HL-60/S4 treated with phorbol 12-myristate 13-acetate at 8.2 ng/mL for 4 days and 3 days (cell line): ENCODE measurements around the gene SSH2.

Experiments
- in situ Hi-C: fragments of 300-500 bp; cut with MboI; formaldehyde crosslinking; loops from 2 replicates; pipeline ENCODE4 v1.15.0; 2022; ENCODE audit warnings: low sequenced_read_pairs

The SSH2 gene

GRCh38 chr17:29643817-29644160 is 286.2 kb downstream of the SSH2 start:
- in situ Hi-C loops = loop anchor here (25.0 kb wide), 2 partner anchors 144 to 444 kb away; no protein-coding TSS in a partner anchor

DNA sequence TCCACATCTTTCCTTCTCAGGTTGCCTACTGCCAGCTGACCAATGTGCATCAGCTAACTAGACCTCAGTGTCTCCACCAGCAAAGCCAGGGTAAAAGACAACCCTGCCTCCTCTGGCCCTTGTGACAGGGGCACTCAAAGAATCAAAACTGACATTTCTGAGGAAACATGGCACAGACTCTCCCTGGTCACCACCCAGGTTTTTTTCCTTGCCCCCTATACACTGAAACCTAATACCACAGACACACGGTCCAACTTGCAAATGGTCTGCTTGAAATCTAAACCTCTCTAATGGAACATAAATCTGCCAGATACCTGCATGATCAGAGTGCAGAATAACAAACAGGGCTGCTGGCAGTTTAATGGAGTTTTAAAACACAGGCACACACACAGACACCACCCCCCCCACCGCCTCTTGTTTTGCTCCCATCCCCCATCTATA is 287.8 kb downstream of the SSH2 start:
- in situ Hi-C loops = loop anchor here (25.0 kb wide), 2 partner anchors 145 to 445 kb away; no protein-coding TSS in a partner anchor

- in situ Hi-C loops = loop anchor here (25.0 kb wide), 2 partner anchors 146 to 446 kb away; no protein-coding TSS in a partner anchor
These were observed 288.9 kb downstream of the SSH2 start for GRCh38 chr17:29640981-29641642.

DNA sequence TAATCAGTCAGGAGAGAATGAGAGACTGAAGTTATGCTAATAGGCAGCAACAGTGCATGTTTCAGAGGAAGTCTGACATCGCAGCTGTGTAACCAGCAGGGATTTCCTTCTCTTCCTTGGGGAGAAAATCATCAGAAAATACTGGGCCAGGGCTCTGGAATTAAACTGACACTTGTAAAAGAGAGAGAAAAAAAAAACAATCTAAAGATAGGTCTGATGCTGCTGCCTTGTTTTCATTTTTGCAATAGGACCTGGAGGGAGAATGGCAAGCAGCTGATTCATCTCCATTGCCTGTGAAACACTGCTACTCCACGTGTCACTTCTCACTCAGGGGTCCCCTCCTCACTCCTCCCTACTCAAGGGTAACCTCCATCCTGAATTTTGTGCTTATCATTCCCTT is 289.6 kb downstream of the SSH2 start:
- in situ Hi-C loops = loop anchor here (25.0 kb wide), 2 partner anchors 147 to 447 kb away; no protein-coding TSS in a partner anchor

DNA sequence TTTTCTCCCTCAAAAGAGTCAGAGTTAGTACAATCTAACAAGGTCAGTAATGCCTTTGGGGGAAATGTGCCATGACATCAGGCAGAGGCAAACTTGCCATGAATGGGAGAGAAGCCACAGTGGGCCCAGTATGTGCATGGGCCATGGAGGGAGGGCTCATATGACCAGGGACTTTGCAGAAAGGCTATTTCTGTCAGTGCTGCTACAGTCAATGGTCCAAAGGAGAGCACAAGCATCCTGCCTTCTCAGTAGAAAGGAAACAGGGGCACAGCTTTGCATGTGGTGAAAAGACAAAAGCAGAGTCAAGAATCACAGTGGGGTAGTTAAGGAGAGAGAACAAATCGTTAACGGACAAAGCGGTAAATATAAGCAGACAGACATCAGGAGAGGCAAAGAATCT is 296.1 kb downstream of the SSH2 start:
- in situ Hi-C loops = loop anchor here (25.0 kb wide), 2 partner anchors 153 to 453 kb away; no protein-coding TSS in a partner anchor

- in situ Hi-C loops = loop anchor here (25.0 kb wide), 2 partner anchors 157 to 457 kb away; no protein-coding TSS in a partner anchor
These were observed 299.3 kb downstream of the SSH2 start for GRCh38 chr17:29630630-29631193.

DNA sequence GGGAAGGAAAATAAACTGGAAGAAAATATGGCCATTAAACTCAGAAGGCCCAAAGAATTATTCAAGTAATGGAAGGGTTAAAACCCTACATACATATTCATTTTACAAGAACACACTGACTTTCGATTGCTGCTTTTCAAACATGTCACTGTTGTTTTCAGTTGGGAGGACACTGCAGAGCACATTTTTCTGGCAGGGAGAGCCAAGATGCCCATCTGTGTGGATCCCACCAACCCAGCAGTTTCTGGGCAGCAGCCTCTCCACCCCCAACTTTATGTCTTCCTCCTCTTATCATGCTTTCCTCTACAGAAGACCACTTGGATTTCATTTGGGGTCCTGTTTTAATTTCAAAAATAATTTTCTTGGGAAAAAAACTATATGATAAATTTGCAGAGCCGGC is 300.2 kb downstream of the SSH2 start:
- in situ Hi-C loops = loop anchor here (25.0 kb wide), 2 partner anchors 157 to 457 kb away; no protein-coding TSS in a partner anchor

DNA sequence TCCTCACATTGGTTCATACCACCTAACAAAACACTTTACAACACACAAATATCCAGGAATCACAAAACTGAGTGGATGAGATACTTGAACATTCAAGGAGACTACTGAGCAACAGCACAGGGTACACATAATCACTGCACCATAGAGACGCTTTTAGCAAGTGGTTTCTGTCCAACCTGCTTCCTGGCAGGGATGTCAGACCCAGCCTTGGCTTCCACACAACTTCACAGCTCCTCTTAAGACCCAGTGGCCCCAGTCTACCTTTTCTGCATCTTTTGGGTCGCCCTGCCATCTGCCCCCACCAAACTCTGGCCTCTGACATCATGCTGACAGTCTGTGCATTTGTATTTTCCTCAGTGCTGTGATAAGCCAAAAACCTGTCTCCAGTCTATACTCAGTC is 301.4 kb downstream of the SSH2 start:
- in situ Hi-C loops = loop anchor here (25.0 kb wide), 2 partner anchors 159 to 459 kb away; no protein-coding TSS in a partner anchor

DNA sequence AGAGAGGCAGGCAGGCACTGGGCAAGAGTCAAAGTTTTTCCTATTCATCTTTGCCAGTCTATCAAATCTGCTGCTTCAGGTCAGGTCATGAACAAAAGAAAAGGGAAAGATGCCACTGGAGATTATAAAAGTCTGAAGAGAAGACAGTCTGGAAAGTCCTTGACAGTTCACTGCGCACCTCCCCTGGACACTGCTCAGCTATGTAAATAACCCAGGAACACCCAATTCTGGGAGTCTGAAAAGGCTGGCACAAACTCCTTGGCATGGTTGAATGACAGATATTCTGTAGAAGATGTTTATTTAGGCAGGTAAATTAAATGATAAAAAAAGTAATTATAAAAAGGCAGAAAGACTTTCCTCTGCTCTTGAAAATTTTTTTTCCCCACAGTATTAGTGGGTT is 302.1 kb downstream of the SSH2 start:
- in situ Hi-C loops = loop anchor here (25.0 kb wide), 2 partner anchors 159 to 459 kb away; no protein-coding TSS in a partner anchor

- in situ Hi-C loops = loop anchor here (25.0 kb wide), 2 partner anchors 162 to 462 kb away; no protein-coding TSS in a partner anchor
These were observed 304.8 kb downstream of the SSH2 start for GRCh38 chr17:29625037-29625750.

- in situ Hi-C loops = no loop called here
These were observed 305.4 kb downstream of the SSH2 start for GRCh38 chr17:29624586-29624985.

- in situ Hi-C loops = no loop called here
These were observed 306.8 kb downstream of the SSH2 start for GRCh38 chr17:29623283-29623647.

DNA sequence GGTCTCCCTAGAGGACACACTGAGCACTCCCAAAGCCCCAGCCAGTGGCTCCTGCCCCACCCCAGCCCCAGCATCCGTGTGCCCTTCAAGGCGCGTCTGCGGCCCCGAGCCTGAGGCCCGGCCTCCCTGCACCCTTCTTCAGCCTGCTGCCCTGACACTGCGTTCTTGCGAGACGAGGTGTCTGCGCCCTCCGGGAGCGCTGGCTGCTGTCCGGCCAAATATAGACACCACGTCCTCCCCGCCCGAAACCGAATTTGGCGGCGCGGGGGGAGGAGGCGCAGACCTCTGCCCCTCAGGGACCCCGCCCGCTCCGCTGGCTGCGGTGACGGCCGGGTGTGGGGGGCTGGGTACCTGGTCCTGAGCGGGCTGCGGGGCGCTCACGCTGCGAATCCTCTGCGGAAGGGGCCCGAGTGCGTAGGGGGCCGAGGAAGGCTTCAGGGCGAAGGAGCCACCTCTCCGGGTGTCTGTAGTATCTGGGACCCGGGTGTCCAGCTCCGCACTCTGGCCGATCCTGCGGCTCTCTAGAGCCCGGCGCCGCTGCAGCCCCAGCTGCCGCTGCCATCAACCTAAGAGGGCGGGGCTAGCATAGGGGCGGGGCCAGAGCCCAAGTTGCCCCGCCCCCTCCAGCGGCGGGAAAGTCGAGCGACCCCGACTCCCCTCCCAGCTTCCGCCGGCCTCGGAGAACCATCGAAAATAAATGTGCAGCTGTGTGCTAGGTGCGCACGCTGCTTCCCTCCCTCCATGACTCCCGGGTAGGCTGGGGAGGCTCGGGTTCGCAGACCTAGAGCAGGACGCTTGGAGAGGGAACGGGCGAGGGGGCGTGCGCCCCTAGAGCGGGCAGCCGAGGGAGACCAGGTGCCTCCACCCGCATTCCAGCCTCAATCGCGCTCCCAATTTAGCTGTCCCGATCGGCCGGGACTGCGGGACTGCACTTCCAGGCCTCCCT is 307.4 kb downstream of the SSH2 start, which contains the start of gene CORO6:
TSS of gene CORO6 (minus strand) at position 576 of the 946 bp plus-strand sequence. CDS start 1,491 bp downstream, outside the sequence.
- in situ Hi-C loops = no loop called here

DNA sequence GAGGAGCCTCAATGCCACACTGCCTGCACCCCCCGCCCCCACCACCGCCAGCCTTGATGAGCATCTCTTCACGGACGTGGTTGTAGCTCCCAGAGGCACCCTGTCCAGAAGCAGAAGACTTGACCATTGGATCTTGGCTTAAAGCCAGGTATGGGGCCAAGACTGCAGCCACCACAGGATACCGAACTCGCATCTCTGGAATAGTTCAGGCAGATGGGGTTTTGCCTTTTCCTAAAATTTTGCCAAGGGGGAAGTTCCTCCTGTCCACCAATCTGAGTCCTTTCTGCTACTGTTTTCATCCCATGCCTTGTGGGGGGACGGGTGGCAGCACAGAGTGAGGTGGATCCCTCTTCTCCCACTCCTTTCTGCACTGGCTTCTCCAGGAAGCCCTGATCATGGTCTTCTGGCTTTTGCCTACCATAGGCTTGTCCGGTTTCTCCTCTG is 308.3 kb downstream of the SSH2 start:
- in situ Hi-C loops = no loop called here

- in situ Hi-C loops = no loop called here
These were observed 309.1 kb downstream of the SSH2 start for GRCh38 chr17:29620779-29621500.

DNA sequence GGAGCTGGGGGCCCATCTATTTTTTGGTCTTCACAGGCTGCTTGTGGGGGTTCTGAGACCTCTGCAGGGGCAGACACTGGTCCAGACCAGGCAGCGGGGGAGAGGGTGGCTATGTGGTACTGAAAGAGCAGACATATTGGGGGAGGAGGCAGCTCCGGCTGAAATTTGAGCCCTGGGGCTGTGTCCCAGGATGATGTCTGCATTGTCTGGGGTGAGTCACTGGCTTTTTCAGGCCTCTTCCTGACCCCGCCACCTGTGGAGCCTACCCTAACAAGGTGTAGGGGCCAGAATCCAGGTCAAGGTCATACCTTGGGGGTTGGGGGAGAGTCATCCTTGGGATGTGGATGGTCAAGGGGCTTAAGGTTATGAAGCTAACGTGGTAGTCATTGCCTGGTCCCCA is 309.8 kb downstream of the SSH2 start:
- in situ Hi-C loops = no loop called here

DNA sequence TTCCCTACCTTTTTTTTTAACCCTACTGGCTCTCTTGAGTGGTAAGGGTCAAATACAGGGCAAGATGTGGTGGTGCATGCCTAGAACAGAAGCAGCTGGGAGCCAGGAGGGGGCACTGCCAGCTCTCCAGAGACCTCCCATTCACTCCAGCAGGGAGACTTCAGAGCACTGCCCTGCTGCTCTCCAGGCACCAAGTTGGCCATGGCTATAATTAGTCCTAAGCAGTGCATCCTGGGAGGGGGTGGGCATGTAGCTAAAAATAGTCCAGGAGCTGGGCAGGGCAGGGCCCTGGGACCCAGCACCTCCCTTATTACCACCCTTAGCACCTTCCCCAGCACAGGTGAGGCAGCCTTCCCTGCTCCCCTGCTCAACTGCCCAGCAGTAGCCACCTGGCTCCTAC is 310.8 kb downstream of the SSH2 start:
- in situ Hi-C loops = no loop called here

GRCh38 chr17:29618272-29619065 is 311.6 kb downstream of the SSH2 start:
- in situ Hi-C loops = no loop called here
